Aorta (tissue), 5 donors: ENCODE results near the gene SUDS3. TPM values are rescaled to one million over a fixed set of nuclear protein-coding genes. Genes with fewer than 3 reads are reported as not detected.
"Not testable (repeated sequence)": the region's sequence is repeated elsewhere in the genome, so short reads cannot be mapped to it uniquely, and the experiment has no call there.

ENCODE experiments used
- ATAC-seq: fragments of 200-7000 bp; cut with Tn5 transposase; one replicate; pipeline ENCODE4 v1.9.1; 2022; ENCODE audit warnings: moderate library complexity; ENCODE audit not compliant: low FRiP score
- DNase-seq, 2 donors: peaks; one replicate each; pipeline ENCODE4 v3.0.0-alpha.2; 2020
- H3K27ac ChIP-seq, 2 donors: one replicate each; pipeline ENCODE4 v1.5.1; 2013; ENCODE audit warnings: low read length in 2 of 2, mild to moderate bottlenecking in 2 of 2, moderate library complexity in 2 of 2, control low read depth in 1 of 2, inconsistent platforms in 1 of 2, low read depth in 1 of 2
- H3K27me3 ChIP-seq, 2 donors: one replicate each; pipeline ENCODE4 v1.6.1; 2013; ENCODE audit warnings: control low read depth in 1 of 2, low read length in 1 of 2, mild to moderate bottlenecking in 1 of 2, moderate library complexity in 1 of 2; ENCODE audit not compliant: insufficient read depth in 2 of 2, control insufficient read depth in 1 of 2
- H3K36me3 ChIP-seq, 2 donors: one replicate each; pipeline ENCODE4 v1.6.1; 2013; ENCODE audit warnings: control low read depth in 1 of 2, low read length in 1 of 2, mild to moderate bottlenecking in 1 of 2; ENCODE audit not compliant: insufficient read depth in 2 of 2, control insufficient read depth in 1 of 2
- H3K4me1 ChIP-seq, 2 donors: one replicate each; pipeline ENCODE4 v1.6.1; 2013; ENCODE audit warnings: low read length in 2 of 2, control low read depth in 1 of 2, mild to moderate bottlenecking in 1 of 2, moderate library complexity in 1 of 2; ENCODE audit not compliant: insufficient read depth in 2 of 2, control insufficient read depth in 1 of 2
- H3K4me3 ChIP-seq, 2 donors: one replicate each; pipeline ENCODE4 v1.5.1; 2013; ENCODE audit warnings: low read length in 2 of 2, control low read depth in 1 of 2, mild to moderate bottlenecking in 1 of 2
- H3K9me3 ChIP-seq: one replicate; pipeline ENCODE4 v1.6.1; 2013; ENCODE audit warnings: mild to moderate bottlenecking, low read length; ENCODE audit not compliant: control insufficient read depth
- WGBS, 2 donors: extraction: QIAGEN DNeasy Blood & Tissue Kit; methylation state at CpG; one replicate each; pipeline ENCODE4 v1.1.7; 2013; 5-methylcytosine and 5-hydroxymethylcytosine counted together
- intact Hi-C, 2 donors: fragments of 100-400 bp; cut with DNase I; formaldehyde crosslinking; loops; one replicate each; pipeline versions ENCODE4 v1.14.2 to v1.15.0; 2022
- polyA plus RNA-seq, 2 donors: library from polyadenylated mRNA; stranded (reverse); fragments of 200-250 nt; gene quantifications; one replicate each; pipeline ENCODE4 v1.2.3, GENCODE V29; 2013
- total RNA-seq, 2 donors: library from RNA; stranded (reverse); fragmentation: NEBNext Ultra II Directional; extraction: Animal tissue kit (Norgen Biotek cat#: 25700); gene quantifications; one replicate each; pipeline ENCODE4 v1.2.1, GENCODE V29; 2021
- donor health status: healthy with polysubstance abuse.
- donor health status: Bipolar disorder and iron deficiency.
- donor health status: DM: no; HTN: no; CAD: no.
- donor health status: DM: no; HTN: no; CAD: no.
- donor health status: DM: yes; HTN: yes; CAD: no.

The SUDS3 gene
- total and polyA plus RNA-seq, 4 donors: 14.2 to 32.4 (median 20.9) TPM

GRCh38 chr12:118354503-118354902 is 21.9 kb upstream of the SUDS3 start:
- H3K4me1 ChIP-seq, DNase-seq, H3K9me3 ChIP-seq, intact Hi-C loops, H3K27ac ChIP-seq, H3K36me3 ChIP-seq, H3K27me3 ChIP-seq, ATAC-seq, H3K4me3 ChIP-seq: not testable (repeated sequence)
- WGBS, 2 donors: 95 to 97% methylated on average over 4 of the region's 4 CpGs

- DNase-seq: no peak
- Histone ChIP-seq H3K4me3 (no peak overlapping the region), H3K4me1 (no peaks in the 10 kb centered on the region), H3K9me3 (no peaks in the 10 kb centered on the region), H3K27ac (no peak overlapping the region), H3K36me3 (no peaks in the 10 kb centered on the region), H3K27me3 (no peaks in the 10 kb centered on the region)
- 78 to 82% methylated on average over 1 of the region's 1 CpG for WGBS, 2 donors
- intact Hi-C loops: no loop called here
- ATAC-seq: no peak
These were observed 21.5 kb upstream of the SUDS3 start for GRCh38 chr12:118354903-118355302.

- Histone ChIP-seq H3K27me3 (no peaks in the 10 kb centered on the region), H3K4me1 (no peaks in the 10 kb centered on the region), H3K36me3 (no peaks in the 10 kb centered on the region), H3K4me3 (no peak overlapping the region), H3K27ac (no peak overlapping the region), H3K9me3 (no peaks in the 10 kb centered on the region)
- 98 to 100% methylated on average over 1 of the region's 1 CpG for WGBS, 2 donors
- intact Hi-C loops: no loop called here
- ATAC-seq: no peak
- no peak for DNase-seq
These were observed 20.5 kb upstream of the SUDS3 start for GRCh38 chr12:118355843-118356242.

- H3K4me1 ChIP-seq: no peaks in the 10 kb centered on the region
- H3K4me3 ChIP-seq: no peak overlapping the region
- no peaks in the 10 kb centered on the region for H3K9me3 ChIP-seq
- intact Hi-C loops: no loop called here
- no peaks in the 10 kb centered on the region for H3K36me3 ChIP-seq
- 58 to 60% methylated on average over 1 of the region's 1 CpG for WGBS, 2 donors
- no peak overlapping the region for H3K27ac ChIP-seq
- ATAC-seq (peak; percentile 36), DNase-seq (no peak)
- no peaks in the 10 kb centered on the region for H3K27me3 ChIP-seq
These were observed 19.5 kb upstream of the SUDS3 start for GRCh38 chr12:118356809-118357256.

- H3K27me3 ChIP-seq: no peaks in the 10 kb centered on the region
- DNase-seq (no peak), ATAC-seq (no peak)
- no peaks in the 10 kb centered on the region for H3K4me1 ChIP-seq
- H3K9me3 ChIP-seq: no peaks in the 10 kb centered on the region
- H3K36me3 ChIP-seq: no peaks in the 10 kb centered on the region
- H3K27ac ChIP-seq: no peak overlapping the region
- H3K4me3 ChIP-seq: no peak overlapping the region
- intact Hi-C loops: no loop called here
- 21 to 24% methylated on average over 7 of the region's 7 CpGs for WGBS, 2 donors
These were observed 18.9 kb upstream of the SUDS3 start for GRCh38 chr12:118357257-118358007.

- Histone ChIP-seq H3K4me3 (no peak overlapping the region), H3K27me3 (no peaks in the 10 kb centered on the region), H3K9me3 (no peaks in the 10 kb centered on the region), H3K4me1 (no peaks in the 10 kb centered on the region), H3K36me3 (no peaks in the 10 kb centered on the region), H3K27ac (no peak overlapping the region)
- 92 to 94% methylated on average over 1 of the region's 1 CpG for WGBS, 2 donors
- DNase-seq (no peak), ATAC-seq (no peak)
- intact Hi-C loops: no loop called here
These were observed 18.4 kb upstream of the SUDS3 start for GRCh38 chr12:118358008-118358359.

GRCh38 chr12:118358612-118359540 is 17.5 kb upstream of the SUDS3 start:
- no peaks in the 10 kb centered on the region for H3K9me3 ChIP-seq
- H3K27ac ChIP-seq: no peak overlapping the region
- intact Hi-C loops: no loop called here
- ATAC-seq (no peak), DNase-seq (no peak)
- 83 to 85% methylated on average over 7 of the region's 7 CpGs for WGBS, 2 donors
- H3K27me3 ChIP-seq: no peaks in the 10 kb centered on the region
- H3K36me3 ChIP-seq: no peaks in the 10 kb centered on the region
- no peaks in the 10 kb centered on the region for H3K4me1 ChIP-seq
- H3K4me3 ChIP-seq: no peak overlapping the region

GRCh38 chr12:118359541-118359915 is 16.8 kb upstream of the SUDS3 start:
- Histone ChIP-seq H3K4me1 (no peaks in the 10 kb centered on the region), H3K27ac (no peak overlapping the region), H3K36me3 (no peaks in the 10 kb centered on the region), H3K4me3 (no peak overlapping the region), H3K9me3 (no peaks in the 10 kb centered on the region), H3K27me3 (no peaks in the 10 kb centered on the region)
- no peak for DNase-seq
- intact Hi-C loops: no loop called here
- 79 to 84% methylated on average over 4 of the region's 4 CpGs for WGBS, 2 donors
- no peak for ATAC-seq

GRCh38 chr12:118361092-118361404 is 15.3 kb upstream of the SUDS3 start:
- no peak for DNase-seq
- H3K4me3 ChIP-seq: no peak overlapping the region
- H3K9me3 ChIP-seq: no peaks in the 10 kb centered on the region
- H3K27me3 ChIP-seq: no peaks in the 10 kb centered on the region
- H3K36me3 ChIP-seq: no peaks in the 10 kb centered on the region
- no peak for ATAC-seq
- H3K4me1 ChIP-seq: no peaks in the 10 kb centered on the region
- H3K27ac ChIP-seq: no peak overlapping the region
- 72% methylated on average over 5 of the region's 5 CpGs for WGBS, 2 donors
- intact Hi-C loops: no loop called here
